Thoracic aorta (tissue), 2 donors: ENCODE results near the gene DUSP6. TPM values are rescaled to one million over a fixed set of nuclear protein-coding genes. Genes with fewer than 3 reads are reported as not detected.

Source experiments
- ATAC-seq: fragments of 150-250 bp; one replicate; pipeline ENCODE4 v1.8.0; 2017; ENCODE audit warnings: low read depth; ENCODE audit not compliant: insufficient number of reproducible peaks, low FRiP score
- DNase-seq: peaks from one replicate; pipeline ENCODE4 v3.0.0-alpha.2; 2020; ENCODE audit warnings: low spot score
- H3K27ac ChIP-seq, 2 donors: fragments of 200-600 bp; sonication (generic); 1 replicate in 1 of 2; 2 replicates in 1 of 2; pipeline ENCODE4 v1.5.1; 2016; ENCODE audit warnings: mild to moderate bottlenecking in 2 of 2, moderate library complexity in 2 of 2
- H3K27me3 ChIP-seq: fragments of 200-600 bp; sonication (generic); replicated peaks from 2 replicates; pipeline ENCODE4 v1.6.0; 2016; ENCODE audit warnings: mild to moderate bottlenecking; ENCODE audit not compliant: insufficient read depth
- H3K36me3 ChIP-seq: fragments of 200-600 bp; sonication (generic); one replicate; pipeline ENCODE4 v1.5.1; 2016
- H3K4me1 ChIP-seq, 2 donors: fragments of 200-600 bp; sonication (generic); 1 replicate in 1 of 2; 2 replicates in 1 of 2; pipeline versions ENCODE4 v1.5.1 to v1.6.0; 2016; ENCODE audit warnings: low read depth in 2 of 2, mild to moderate bottlenecking in 1 of 2; ENCODE audit not compliant: control insufficient read depth in 1 of 2
- H3K4me3 ChIP-seq: fragments of 200-600 bp; sonication (generic); 2 replicates; pipeline ENCODE4 v1.5.1; 2016; ENCODE audit warnings: mild to moderate bottlenecking
- H3K9me3 ChIP-seq: fragments of 200-600 bp; sonication (generic); 2 replicates; pipeline ENCODE4 v1.5.1; 2016
- total RNA-seq, 2 donors: library from RNA; depleted of rRNA; stranded (reverse); fragments of >200 nt; gene quantifications; one replicate each; pipeline versions ENCODE4 v1.1.0 to v1.2.3, GENCODE V29; 2016
- TF ChIP-seq, protein P1 (sequence below): fragments of 200-600 bp; sonication (generic); IDR thresholded peaks from one replicate; pipeline ENCODE4 v1.5.1; 2019; ENCODE audit warnings: antibody characterized with exemption

The DUSP6 gene
- total RNA-seq, 2 donors from 2014 or later: 103 to 147 TPM

DNA sequence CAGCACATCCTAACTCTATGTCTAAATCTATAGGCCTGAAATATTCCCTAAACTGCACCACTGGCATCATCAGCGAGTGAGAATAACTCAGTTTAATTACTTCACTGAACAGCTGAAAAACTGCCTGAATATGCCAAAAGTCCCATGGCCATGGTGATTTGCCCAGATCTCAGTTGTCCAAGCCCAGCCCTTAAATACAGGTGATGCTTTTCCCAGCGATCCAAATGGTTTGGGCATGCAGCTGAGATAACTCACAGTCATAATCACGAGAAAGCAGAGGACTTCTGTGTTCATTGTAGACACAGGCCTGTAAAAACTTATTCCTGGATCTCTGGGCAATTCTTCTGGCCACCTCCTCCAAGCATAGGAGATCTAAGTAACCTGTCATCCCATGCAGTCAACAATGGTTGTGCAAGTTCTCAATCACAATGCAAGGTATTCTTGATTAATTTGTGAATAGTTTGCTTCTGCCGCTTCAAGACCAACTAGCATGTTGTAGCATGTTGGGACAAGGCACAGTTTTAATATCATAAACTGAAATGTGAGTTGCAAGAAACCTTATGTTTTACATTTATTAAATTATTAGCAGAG is 40.5 kb downstream of the DUSP6 start:
- DNase-seq (no peak), ATAC-seq (no peak)
- Histone ChIP-seq H3K9me3 (no peaks in the 10 kb centered on the region), H3K27me3 (no peaks in the 10 kb centered on the region), H3K36me3 (no peaks in the 10 kb centered on the region), H3K27ac (no peak overlapping the region), H3K4me3 (no peak overlapping the region), H3K4me1 (peaks cover 0 to 25% of the 10 kb centered on the region in 2 donors)
- TF ChIP-seq, protein P1, sequence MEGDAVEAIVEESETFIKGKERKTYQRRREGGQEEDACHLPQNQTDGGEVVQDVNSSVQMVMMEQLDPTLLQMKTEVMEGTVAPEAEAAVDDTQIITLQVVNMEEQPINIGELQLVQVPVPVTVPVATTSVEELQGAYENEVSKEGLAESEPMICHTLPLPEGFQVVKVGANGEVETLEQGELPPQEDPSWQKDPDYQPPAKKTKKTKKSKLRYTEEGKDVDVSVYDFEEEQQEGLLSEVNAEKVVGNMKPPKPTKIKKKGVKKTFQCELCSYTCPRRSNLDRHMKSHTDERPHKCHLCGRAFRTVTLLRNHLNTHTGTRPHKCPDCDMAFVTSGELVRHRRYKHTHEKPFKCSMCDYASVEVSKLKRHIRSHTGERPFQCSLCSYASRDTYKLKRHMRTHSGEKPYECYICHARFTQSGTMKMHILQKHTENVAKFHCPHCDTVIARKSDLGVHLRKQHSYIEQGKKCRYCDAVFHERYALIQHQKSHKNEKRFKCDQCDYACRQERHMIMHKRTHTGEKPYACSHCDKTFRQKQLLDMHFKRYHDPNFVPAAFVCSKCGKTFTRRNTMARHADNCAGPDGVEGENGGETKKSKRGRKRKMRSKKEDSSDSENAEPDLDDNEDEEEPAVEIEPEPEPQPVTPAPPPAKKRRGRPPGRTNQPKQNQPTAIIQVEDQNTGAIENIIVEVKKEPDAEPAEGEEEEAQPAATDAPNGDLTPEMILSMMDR: no peak

DNA sequence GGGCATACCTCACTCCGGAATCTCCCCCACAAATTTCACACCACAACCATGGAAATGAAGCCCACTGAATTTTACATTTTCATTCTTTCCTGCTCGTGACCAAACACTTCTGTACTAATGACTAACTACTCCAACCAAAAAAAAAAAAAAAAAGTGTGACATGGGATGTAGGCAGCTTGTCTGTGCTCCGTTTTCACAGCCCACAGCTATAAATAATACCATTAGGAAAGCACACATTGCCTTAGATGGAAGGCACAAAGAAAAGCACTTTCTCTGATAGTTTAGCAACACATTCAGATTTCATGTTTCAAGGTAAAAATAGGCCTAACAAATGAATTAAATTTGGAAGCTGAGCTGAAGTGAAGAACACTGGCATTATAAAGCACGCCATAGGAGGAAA is 42.5 kb downstream of the DUSP6 start:
- Histone ChIP-seq H3K4me3 (no peak overlapping the region), H3K9me3 (no peaks in the 10 kb centered on the region), H3K27ac (peak overlapping the region; percentile 66 to 68), H3K36me3 (no peaks in the 10 kb centered on the region), H3K4me1 (peaks cover 0 to 22% of the 10 kb centered on the region in 2 donors), H3K27me3 (no peaks in the 10 kb centered on the region)
- DNase-seq: no peak
- ATAC-seq: peak; percentile 52
- TF ChIP-seq, protein P1: no peak

DNA sequence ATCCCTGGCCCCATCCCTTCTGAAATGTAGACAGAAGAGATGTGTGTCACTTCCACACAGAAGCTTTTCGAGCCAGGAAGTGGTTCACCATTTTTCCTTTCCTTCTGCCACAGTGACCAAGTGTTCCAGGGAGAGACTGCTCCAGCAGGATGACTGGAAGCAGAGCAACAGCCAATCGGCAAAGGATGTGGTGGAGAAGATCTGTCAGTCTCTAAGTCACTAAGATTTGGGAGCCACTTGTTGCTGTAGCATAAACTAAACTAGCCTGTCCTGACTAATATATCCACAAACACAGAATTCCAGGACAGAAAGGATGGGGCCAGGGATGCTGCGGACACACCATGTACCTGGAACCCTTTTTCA is 42.9 kb downstream of the DUSP6 start:
- ATAC-seq (no peak), DNase-seq (no peak)
- H3K4me1 ChIP-seq: peaks cover 0 to 25% of the 10 kb centered on the region in 2 donors
- peak overlapping the region; percentile 66 to 68 for H3K27ac ChIP-seq
- TF ChIP-seq, protein P1: no peak
- no peaks in the 10 kb centered on the region for H3K9me3 ChIP-seq
- no peak overlapping the region for H3K4me3 ChIP-seq
- H3K36me3 ChIP-seq: no peaks in the 10 kb centered on the region
- H3K27me3 ChIP-seq: no peaks in the 10 kb centered on the region

DNA sequence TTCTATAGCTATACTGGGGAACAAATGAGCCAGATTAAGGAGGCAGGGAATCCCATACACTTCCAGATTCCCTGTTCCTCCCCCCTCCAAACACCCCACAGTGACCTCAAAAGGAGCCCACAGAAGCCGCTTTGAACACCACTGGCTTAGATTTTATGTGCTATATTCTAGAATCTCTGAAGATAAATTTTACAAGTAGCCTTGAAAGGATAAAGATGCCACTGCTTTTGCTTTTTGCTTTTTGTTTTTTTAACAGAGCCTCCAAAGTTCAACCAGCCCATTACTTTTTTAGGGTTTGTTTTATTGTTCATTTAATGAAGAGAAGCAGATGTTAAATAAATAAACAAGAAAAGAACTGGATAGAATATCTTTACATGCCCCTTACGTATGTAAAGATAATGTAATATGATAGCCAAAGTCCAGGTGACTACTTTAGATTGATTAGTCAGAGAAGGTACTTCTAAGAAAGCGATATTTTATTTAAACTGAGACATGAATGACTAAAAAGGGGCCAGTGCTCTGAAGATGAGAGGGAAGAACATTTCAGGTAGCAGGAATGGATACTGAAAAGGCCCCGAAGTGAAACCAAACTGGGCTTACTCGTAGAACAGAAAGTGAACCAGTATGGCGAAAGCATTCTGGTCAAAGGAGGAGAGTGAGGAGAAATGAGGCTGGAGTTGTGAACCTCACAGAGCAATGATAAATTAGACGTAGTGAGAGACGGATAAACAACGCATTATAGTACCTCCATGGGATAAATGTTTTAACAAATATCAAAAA is 44.6 kb downstream of the DUSP6 start:
- peaks cover 0 to 25% of the 10 kb centered on the region in 2 donors for H3K4me1 ChIP-seq

More for the DNA sequence above, 44.6 kb downstream of the DUSP6 start:
- H3K27me3 ChIP-seq: no peaks in the 10 kb centered on the region
- DNase-seq (no peak), ATAC-seq (no peak)
- no peaks in the 10 kb centered on the region for H3K36me3 ChIP-seq
- TF ChIP-seq, protein P1: no peak
- H3K4me3 ChIP-seq: no peak overlapping the region
- H3K9me3 ChIP-seq: no peaks in the 10 kb centered on the region
- no peak overlapping the region for H3K27ac ChIP-seq
